GM12878 (cell line): Measurements from ENCODE around the gene SSBP2. TPM values are rescaled to one million over a fixed set of nuclear protein-coding genes. Genes with fewer than 3 reads are reported as not detected.

ENCODE experiments used
- ATAC-seq: fragments of 200-7000 bp; cut with Tn5 transposase; 3 replicates; pipeline ENCODE4 v1.9.1; 2020; ENCODE audit warnings: mild to moderate bottlenecking, moderate library complexity
- BruUV-seq: library from RNA; stranded (reverse); fragments of 400-500 nt; replicated peaks from 2 replicates; lab custom pipeline; 2021; lab: Mats Ljungman, UMichigan
- CTCF ChIA-PET: fragments of 300-600 bp; sonication (Branson Sonifier 250); formaldehyde crosslinking; extraction: SDS; loops from one replicate; lab custom pipeline; 2021; ENCODE audit warnings: inconsistent platforms; lab: Yijun Ruan, JAX
- POLR2A ChIA-PET: fragments of 350-600 bp; formaldehyde crosslinking; extraction: SDS; loops from one replicate; lab custom pipeline; 2021; ENCODE audit warnings: inconsistent platforms; lab: Charles Lee
- RAD21 ChIA-PET: fragments of 300-600 bp; sonication (Branson Sonifier 250); formaldehyde crosslinking; loops from one replicate; lab custom pipeline; 2023; ENCODE audit warnings: antibody characterized with exemption; ENCODE audit not compliant: unreplicated experiment; lab: Charles Lee
- SMC1A ChIA-PET: fragments of 300-600 bp; sonication (Branson Sonifier 250); formaldehyde crosslinking; loops from one replicate; lab custom pipeline; 2023; ENCODE audit not compliant: unreplicated experiment, uncharacterized antibody; lab: Charles Lee
- DNase-seq: peaks from one replicate; pipeline ENCODE4 v3.0.0-alpha.2; 2011; ENCODE audit warnings: low read depth, low spot score
- FAIRE-seq: peaks from 3 replicates; lab custom pipeline; 2011; peaks lifted over from hg19 to GRCh38; lab: Jason Lieb, UNC
- H2AFZ ChIP-seq: 2 replicates; pipeline ENCODE4 v1.6.0; 2011; ENCODE audit warnings: low read depth, low read length, control low read depth; ENCODE audit not compliant: control insufficient read depth
- H3K27ac ChIP-seq: 2 replicates; pipeline ENCODE4 v1.5.1; 2011; ENCODE audit warnings: control low read depth; ENCODE audit not compliant: control insufficient read depth, insufficient read depth
- H3K27me3 ChIP-seq, 2 experiments: replicated peaks in 1 of 2; 2 replicates each; pipeline versions ENCODE4 v1.6.0 to v1.6.1; 2011; ENCODE audit warnings: low read length in 1 of 2; ENCODE audit not compliant: control insufficient read depth in 2 of 2, insufficient read depth in 2 of 2
- H3K36me3 ChIP-seq, 2 experiments: 2 replicates each; pipeline ENCODE4 v1.5.1; 2011; ENCODE audit warnings: low read length in 1 of 2; ENCODE audit not compliant: control insufficient read depth in 2 of 2, insufficient read depth in 2 of 2
- H3K4me1 ChIP-seq: 2 replicates; pipeline ENCODE4 v1.6.1; 2011; ENCODE audit warnings: mild to moderate bottlenecking, low read length, moderate library complexity, mixed read lengths; ENCODE audit not compliant: control insufficient read depth, insufficient read depth
- H3K4me2 ChIP-seq: 2 replicates; pipeline ENCODE4 v1.6.0; 2011; ENCODE audit warnings: control low read depth; ENCODE audit not compliant: control insufficient read depth, insufficient read depth
- H3K4me3 ChIP-seq: fragments of 200-600 bp; sonication (generic); 2 replicates; pipeline ENCODE4 v1.5.1; 2016
- H3K79me2 ChIP-seq: 2 replicates; pipeline ENCODE4 v1.6.0; 2011; ENCODE audit warnings: low read length; ENCODE audit not compliant: control insufficient read depth, insufficient read depth
- H3K9ac ChIP-seq: 2 replicates; pipeline ENCODE4 v1.8.0; 2011; ENCODE audit warnings: low read length, control low read depth, mixed read lengths; ENCODE audit not compliant: control insufficient read depth, insufficient read depth
- H3K9me3 ChIP-seq: replicated peaks from 3 replicates; pipeline ENCODE4 v1.5.1; 2011; ENCODE audit warnings: mild to moderate bottlenecking, low read length; ENCODE audit not compliant: control insufficient read depth, insufficient read depth
- H4K20me1 ChIP-seq: 2 replicates; pipeline ENCODE4 v1.6.0; 2011; ENCODE audit not compliant: control insufficient read depth, insufficient read depth
- KAT2A ChIP-seq: conservative IDR thresholded peaks from 2 replicates; pipeline ENCODE4 v1.6.1; 2011; ENCODE audit warnings: low read depth, low read length; ENCODE audit not compliant: control insufficient read depth
- LARP7 ChIP-seq: fragments of 450-650 bp; IDR thresholded peaks from 2 replicates; pipeline ENCODE4 v1.6.1; 2017; ENCODE audit warnings: mild to moderate bottlenecking
- RELB ChIP-seq: fragments of 450-650 bp; IDR thresholded peaks from 2 replicates; pipeline ENCODE4 v1.6.1; 2017; ENCODE audit warnings: low read depth, mild to moderate bottlenecking, moderate library complexity
- RUNX3 ChIP-seq: IDR thresholded peaks from 2 replicates; pipeline ENCODE4 v1.6.1; 2012; ENCODE audit warnings: low read length, inconsistent platforms
- SUZ12 ChIP-seq: fragments of 200-600 bp; sonication (generic); IDR thresholded peaks from one replicate; pipeline ENCODE4 v1.6.1; 2018; ENCODE audit warnings: antibody characterized with exemption, mild to moderate bottlenecking; ENCODE audit not compliant: unreplicated experiment
- WRNIP1 ChIP-seq: IDR thresholded peaks from 2 replicates; pipeline ENCODE4 v1.6.1; 2011; ENCODE audit warnings: low read depth, low read length, improper control_type of control experiment, borderline replicate concordance
- WGBS: methylation state at CpG from one replicate; pipeline ENCODE4 v1.1.6; 2016; ENCODE audit warnings: low lambda C conversion rate; ENCODE audit not compliant: insufficient replicate concordance, insufficient coverage; ENCODE audit errors: missing lambda C conversion rate; 5-methylcytosine and 5-hydroxymethylcytosine counted together
- in situ Hi-C: fragments of 300-500 bp; cut with MboI; formaldehyde crosslinking; loops from 9 replicates; pipeline ENCODE4 v1.14.3; 2018; ENCODE audit warnings: mixed read lengths
- intact Hi-C: fragments of 100-400 bp; cut with micrococcal nuclease; formaldehyde crosslinking; loops from one replicate; pipeline ENCODE4 v1.14.2; 2022; ENCODE audit not compliant: unreplicated experiment
- polyA plus RNA-seq, 11 experiments: library from polyadenylated mRNA; depleted of rRNA in 4 of 11; unstranded in 6 of 11; stranded (reverse) in 5 of 11; fragments of >200 nt; fragmentation: Nextera tagmentation in 4 of 11; fragmentation: Illumina TruSeq in 1 of 11; extraction: Ambion mirVana in 4 of 11; extraction: Trizol in 1 of 11; gene quantifications; 1 replicate in 1 of 11; 2 replicates in 10 of 11; pipeline versions ENCODE4 v1.2.1 to v1.2.3, GENCODE V29; 2011 to 2016; ENCODE audit warnings: inconsistent platforms in 2 of 11, missing spikeins in 2 of 11, low read depth in 1 of 11
- total RNA-seq, 4 experiments: library from RNA; depleted of rRNA in 3 of 4; stranded (reverse); fragments of >200 nt in 3 of 4; fragmentation: Illumina TruSeq in 1 of 4; extraction: Trizol in 1 of 4; gene quantifications; 2 replicates each; pipeline versions ENCODE4 v1.2.1 to v1.2.3, GENCODE V29; 2013 to 2021

The SSBP2 gene
- total and polyA plus RNA-seq, 10 of the 15 experiments (the other 5 are each of a cell fraction or from before 2014, with no cell fraction given): 52.2 to 132 (median 110) TPM

GRCh38 chr5:81650987-81651386, 99.9 kb downstream of the SSBP2 start:
- POLR2A ChIA-PET: no interaction called here
- Histone ChIP-seq H3K27me3 (no peaks in the 10 kb centered on the region), H3K79me2 (peaks cover 7% of the 10 kb centered on the region), H3K27ac (no peak overlapping the region), H3K36me3 (no peaks in the 10 kb centered on the region; a peak in 2 of 4 replicates), H4K20me1 (no peaks in the 10 kb centered on the region), H3K4me1 (no peaks in the 10 kb centered on the region), H3K9me3 (peaks cover 2% of the 10 kb centered on the region; the same call in 2 of the 3 replicates), H3K9ac (no peak overlapping the region), H3K4me3 (no peak overlapping the region), H2AFZ (no peak overlapping the region), H3K4me2 (no peak overlapping the region)
- intact Hi-C loops: no loop called here
- ATAC-seq (peak; percentile 37; the same call in 2 of the 3 replicates), FAIRE-seq (no peak), DNase-seq (no peak)
- no TSS peak for BruUV-seq
- 86% methylated on average over 1 of the region's 1 CpG for WGBS
- CTCF ChIA-PET: interaction anchor here (0.8 to 0.9 kb wide), 2 partner anchors 29 to 51 kb away, joined by 3 read pairs; no protein-coding TSS in a partner anchor
- in situ Hi-C loops: no loop called here
- no peak for TF ChIP-seq RELB
- TF ChIP-seq LARP7: no peak
- peak; percentile 15; the same call in 1 of the 2 replicates for TF ChIP-seq RUNX3
- TF ChIP-seq WRNIP1: no peak
- TF ChIP-seq SUZ12: no peak
- no peak for TF ChIP-seq KAT2A
- RAD21 ChIA-PET: interaction anchor here (0.7 kb wide), 1 partner anchor 87 kb away, joined by 3 read pairs; no protein-coding TSS in a partner anchor
- SMC1A ChIA-PET: interaction anchor here (1.1 to 2.8 kb wide), 3 partner anchors 12 to 23 kb away, joined by 4 to 11 read pairs (median 4); no protein-coding TSS in a partner anchor
